HS-27A (cell line): ENCODE measurements around the gene GNAO1.

ENCODE experiments used
- DNase-seq: peaks from one replicate; pipeline ENCODE4 v3.0.0-alpha.2; 2012; ENCODE audit warnings: low read depth, missing footprints

Gene GNAO1

DNA sequence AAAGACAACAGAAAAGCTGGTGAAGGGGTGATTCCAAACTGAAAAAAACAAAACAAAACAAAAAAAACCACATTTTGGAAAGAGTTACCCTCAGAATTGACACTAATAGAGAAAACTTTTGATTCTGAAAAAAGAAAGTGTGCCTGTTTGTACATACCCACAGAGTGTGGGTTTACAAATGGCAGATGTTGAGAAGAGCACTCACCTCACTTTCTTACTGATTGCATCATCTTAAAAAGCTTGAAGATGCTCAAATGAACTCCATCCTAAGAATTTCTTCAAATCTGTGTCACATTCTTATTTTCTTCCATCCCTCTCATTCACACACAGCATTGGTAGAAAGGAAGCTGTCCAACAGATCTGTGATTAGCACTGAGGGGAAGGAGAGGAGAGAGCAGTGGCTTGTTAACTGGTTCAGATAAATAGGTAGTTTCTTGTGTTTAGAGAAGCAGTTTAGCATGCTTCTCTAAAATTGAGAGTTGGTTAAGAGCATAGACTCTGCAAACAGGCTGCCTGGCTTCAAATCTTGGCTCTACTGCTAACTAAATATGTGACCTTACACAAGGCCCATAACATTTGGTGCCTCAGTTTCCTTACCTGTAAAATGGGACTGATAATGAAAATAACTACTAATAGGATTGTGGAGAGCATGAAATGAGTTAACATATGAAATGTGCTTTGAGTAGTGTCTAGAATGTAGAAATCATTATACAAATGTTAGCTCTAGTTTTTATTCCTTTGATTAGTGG, 6.9 kb downstream of the GNAO1 start:
- no peak for DNase-seq

GRCh38 chr16:56198755-56199114, 7.4 kb downstream of the GNAO1 start:
- DNase-seq = no peak

DNA sequence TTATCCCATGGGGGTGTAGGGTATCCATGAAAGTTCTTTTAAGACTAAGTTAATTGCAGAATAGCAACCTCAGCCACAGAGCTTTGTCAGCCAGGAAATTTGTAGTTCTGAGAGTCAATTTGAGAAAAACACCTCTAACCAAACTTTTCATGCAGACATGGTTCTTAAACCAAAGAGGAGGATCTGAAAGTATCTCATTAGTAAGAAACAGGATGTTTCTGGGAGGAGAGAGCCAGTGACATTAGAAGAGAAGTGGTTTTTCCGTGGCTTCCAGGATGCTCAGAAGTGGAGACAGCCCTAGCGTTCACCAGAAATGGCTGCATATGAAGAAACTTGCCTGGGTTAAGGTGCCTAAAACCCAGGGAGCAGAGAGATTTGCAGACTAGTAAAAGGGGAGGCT, 7.9 kb downstream of the GNAO1 start:
- no peak for DNase-seq

GRCh38 chr16:56201030-56201429, 9.7 kb downstream of the GNAO1 start:
- no peak for DNase-seq

DNA sequence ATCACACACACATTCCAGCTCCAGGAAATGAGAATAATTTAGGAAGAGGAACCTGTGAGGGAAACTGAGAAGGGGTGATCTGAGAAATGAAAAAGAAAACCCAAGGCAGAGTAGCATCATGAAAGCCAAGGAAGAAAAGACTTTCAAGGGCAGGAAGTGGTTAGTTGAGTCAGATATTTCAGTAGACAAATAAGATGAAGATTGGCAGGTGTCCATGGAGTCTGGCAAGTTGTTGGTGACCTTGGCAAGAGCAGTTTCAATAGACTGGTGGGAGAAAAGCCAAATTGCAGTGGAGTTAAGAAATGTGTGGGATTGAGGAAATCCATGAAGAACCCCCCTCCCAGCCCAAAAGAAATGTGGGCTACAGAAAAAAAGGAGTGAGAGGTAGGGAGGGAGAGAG, 10.7 kb downstream of the GNAO1 start:
- DNase-seq = no peak

- DNase-seq = no peak
Observed at GRCh38 chr16:56203052-56203451, 11.8 kb downstream of the GNAO1 start.

DNA sequence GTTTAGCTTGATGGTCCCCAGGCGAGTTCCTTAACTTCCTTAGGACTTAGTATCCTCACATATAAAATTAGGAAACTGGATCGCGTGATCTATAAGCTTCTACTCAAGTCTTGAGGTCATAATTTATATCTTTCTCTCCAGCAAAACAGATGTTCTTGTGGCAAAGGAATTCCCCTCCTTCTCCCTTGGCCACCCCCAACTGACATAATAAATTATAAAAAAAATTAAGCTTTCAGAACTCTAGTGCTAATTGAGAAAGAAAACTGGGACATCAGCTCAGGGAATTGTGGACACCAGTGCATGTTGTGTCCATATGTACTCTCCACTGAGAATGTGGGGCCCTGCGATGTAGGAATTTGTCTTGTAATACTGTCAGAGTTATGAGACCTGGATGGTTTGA, 13.5 kb downstream of the GNAO1 start:
- DNase-seq = no peak

- DNase-seq = no peak
Observed at GRCh38 chr16:56206951-56207350, 15.7 kb downstream of the GNAO1 start.

DNA sequence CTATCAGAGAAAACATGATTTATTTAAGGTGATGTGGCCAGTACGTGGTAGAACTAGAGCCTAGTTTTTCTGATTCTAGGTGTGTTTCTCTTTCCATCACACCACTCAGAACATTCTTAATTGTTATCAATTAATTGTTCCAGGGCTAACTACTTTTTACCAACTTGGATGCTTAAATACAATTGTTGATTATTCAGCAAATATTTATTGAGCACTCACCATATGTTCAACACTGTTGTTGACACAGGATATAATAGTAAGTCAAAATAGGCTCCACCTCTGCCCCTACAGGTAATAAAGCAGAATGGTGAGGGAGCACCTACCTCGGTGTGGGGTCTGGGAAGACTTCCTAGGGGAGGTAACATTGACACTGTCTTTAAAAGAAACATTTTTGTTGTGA, 16.1 kb downstream of the GNAO1 start:
- DNase-seq = no peak

GRCh38 chr16:56211435-56211981, 20.2 kb downstream of the GNAO1 start:
- DNase-seq = no peak

DNA sequence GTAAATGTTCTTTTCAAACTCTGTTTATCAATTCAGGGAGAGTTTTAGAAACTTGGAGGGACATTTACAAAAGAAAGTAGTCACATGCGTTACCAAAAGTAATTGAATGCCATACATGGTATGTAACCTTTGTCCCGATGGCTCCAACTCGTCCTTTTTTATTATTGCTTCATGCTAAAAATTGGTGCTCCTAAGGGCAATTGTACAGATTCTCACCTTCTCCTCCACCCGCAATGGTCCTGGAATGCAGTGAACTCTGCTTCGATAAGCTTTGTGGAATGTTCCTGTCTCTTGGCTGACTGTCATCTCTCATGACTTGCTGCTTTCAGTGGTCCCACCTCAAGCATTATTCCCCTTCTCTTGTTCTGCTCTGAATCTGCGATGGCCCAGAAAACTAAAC, 20.9 kb downstream of the GNAO1 start:
- no peak for DNase-seq

DNA sequence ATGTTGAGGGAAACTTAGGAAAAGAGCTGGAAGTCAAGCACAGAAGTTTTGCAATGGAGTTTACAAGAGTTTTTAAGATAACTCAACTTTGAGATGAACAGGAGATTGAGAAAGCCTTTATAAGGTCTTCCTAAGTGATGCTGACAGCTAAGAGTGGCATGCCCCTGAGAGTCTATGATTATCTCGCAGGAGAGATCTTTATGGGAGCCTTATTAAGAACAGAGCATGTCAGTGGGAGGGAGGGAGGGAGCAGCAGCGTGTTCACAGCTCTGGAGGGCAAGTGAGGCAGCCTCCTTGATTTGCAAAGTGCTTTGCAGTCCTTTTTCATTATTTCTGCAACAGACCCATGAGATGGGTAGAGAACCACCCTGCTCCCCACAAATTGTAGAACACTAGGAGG, 30.7 kb downstream of the GNAO1 start:
- no peak for DNase-seq

GRCh38 chr16:56222474-56222997, 31.2 kb downstream of the GNAO1 start:
- DNase-seq = no peak

DNA sequence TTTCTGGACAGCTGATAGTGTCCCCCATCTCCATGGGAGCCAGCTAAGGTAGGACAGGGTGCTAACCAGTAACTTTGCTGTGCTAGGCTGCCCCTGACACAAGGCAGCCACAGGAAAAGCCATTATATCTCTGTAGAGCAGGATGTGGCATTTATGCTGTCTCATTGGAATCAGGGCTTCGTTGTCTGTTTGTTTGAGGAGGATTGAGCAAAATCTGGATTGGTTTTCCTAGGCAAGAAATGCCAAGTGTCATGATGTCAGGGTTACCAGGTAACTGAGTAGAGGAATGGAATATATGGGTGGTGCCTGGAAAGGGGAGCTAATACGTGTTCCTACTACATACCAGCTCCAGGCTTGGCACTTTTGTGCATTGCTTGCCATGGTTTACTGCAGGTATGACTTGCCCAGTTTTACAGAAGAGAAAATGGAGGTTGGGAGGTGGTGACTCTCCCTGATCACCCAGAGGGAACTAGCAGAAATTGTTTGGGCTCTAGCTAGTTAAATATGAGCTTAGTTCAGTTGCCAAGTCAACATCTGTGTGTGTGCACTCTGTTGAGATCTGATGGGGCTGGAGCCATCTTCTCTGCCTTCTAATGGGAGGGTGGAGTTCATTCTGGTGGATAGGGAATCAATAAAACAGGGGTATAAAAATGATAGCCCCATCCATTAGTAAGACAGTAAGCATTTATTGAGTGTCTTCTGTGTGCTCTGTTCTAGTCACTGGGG, 33.9 kb downstream of the GNAO1 start:
- DNase-seq = no peak

- DNase-seq = no peak
Observed at GRCh38 chr16:56226187-56226586, 34.9 kb downstream of the GNAO1 start.

DNA sequence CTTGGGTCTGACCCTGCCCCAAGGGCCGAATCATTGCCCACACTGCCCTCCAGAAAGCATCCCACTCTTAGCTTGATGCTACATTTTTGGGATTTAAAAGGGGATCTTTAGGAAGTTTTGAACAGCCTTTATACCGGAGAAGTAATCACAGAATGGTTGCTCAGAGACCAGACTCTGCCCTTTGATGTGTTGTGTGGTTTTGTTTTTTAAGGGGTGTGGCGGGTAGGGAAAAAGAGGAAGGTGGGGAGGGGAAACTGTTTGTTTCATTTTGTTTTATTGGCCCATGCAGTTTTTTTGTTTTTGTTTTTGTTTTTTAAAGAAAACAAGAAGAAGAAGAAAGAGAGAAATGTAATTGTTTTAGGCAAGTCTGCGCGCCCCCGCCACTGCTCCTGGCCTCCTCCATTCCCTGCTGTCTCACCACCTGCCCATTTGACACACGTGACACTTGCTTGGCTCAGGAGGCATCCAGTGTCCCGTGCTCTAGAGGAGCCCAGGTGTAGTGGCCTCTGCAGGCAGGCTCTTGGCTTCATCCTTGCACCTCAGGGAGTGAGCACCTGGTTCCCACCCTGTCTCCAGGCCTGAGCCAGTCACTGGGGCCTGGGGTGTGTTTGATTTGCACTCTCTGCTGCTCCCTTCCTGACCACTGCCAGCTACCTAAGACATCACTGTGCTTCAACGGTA, 35.7 kb downstream of the GNAO1 start:
- no peak for DNase-seq

- no peak for DNase-seq
Observed at GRCh38 chr16:56227936-56228335, 36.6 kb downstream of the GNAO1 start.

- DNase-seq = no peak
Observed at GRCh38 chr16:56228476-56228875, 37.2 kb downstream of the GNAO1 start.

DNA sequence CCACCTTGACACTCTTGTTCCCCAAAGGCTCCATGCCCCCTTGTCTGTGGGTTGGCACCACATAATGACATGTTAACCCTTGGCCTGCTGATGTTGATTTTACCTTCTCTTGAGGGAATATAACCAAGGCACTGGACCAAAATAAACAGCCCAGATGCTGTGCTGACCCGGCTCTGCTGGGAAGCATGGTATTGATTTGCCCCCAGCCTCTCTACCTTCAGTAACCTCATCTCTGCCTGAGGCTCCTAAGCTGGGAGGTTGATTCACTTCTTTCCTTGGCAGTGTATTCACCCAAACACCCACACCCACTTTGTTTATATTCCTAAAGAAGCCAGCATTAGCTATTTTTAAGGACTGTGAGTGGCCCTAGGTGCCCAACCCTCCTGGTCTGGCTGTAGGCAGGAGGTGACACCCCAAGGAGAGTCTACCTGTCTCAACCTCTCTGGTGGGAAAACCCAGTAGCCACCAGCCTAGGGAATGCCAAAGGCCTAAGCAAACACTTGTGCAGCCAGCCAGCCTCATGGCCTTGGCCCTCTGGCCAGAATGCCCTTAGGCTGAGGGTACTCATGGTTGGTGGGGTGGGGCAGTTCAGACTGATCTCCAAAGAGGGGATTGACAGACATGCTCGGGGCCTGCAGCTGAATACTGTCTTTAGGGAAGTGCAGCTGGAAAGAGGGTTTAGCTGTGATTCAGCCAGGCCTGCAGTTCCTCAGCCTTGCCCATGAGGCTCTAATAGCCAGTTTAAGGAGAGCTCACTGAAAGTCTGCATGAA, 42.7 kb downstream of the GNAO1 start:
- DNase-seq = no peak

DNA sequence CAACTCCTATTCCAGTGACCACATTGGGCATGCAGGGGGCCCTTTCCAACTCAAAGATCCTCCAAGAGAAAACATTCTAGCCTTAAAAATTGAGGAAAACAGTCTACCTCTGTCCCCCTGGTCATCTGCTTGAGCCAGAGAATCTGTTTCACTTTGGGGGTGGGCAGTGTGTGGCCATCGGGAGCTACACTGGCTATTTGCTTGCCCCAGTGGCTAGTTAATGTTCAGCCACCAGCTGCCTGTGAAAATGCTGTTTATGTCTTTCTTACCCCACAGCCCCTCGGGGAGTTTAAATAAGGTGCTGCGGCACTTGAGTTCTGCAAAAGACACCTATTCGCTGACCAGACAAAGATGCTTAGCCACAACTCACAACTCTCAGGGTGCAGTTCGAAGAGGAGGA, 43.4 kb downstream of the GNAO1 start:
- DNase-seq = no peak

- DNase-seq = no peak
Observed at GRCh38 chr16:56237451-56237930, 46.2 kb downstream of the GNAO1 start.

DNA sequence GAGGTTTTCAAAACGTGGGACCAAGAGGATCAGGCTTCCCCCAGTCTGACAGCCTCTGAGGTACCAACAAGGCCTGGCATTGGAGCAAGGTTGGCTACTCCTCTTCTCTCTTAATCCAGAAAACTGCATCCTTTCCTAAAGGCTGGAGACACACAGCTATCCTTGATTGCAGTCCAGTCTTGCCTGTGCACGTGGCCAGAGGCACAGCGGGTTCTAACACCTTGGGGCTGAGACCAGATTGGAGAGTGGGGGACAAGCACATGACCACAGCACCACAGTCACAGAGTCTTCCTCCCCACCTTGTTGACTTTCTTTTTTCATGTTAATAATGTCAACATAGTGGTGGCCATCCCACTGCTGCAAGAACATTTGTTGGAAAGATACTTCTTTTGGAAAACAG, 46.9 kb downstream of the GNAO1 start:
- DNase-seq = no peak
